K562 (cell line): ENCODE data around the gene CHST8. TPM values are rescaled to one million over a fixed set of nuclear protein-coding genes. Genes with fewer than 3 reads are reported as not detected.

Experiments
- FOSL1 ChIP-seq: fragments of 200-800 bp; sonication (Bioruptor generic); conservative IDR thresholded peaks from 2 replicates; pipeline ENCODE4 v1.6.1; 2016; ENCODE audit warnings: missing genetic modification characterization, missing compliant biosample characterization
- MTA3 ChIP-seq: fragments of 450-650 bp; formaldehyde crosslinking; IDR thresholded peaks from 2 replicates; pipeline ENCODE4 v1.6.1; 2017; ENCODE audit warnings: mild to moderate bottlenecking, borderline replicate concordance
- ZFPM2 ChIP-seq: fragments of 250-450 bp; sonication (Bioruptor Pico); IDR thresholded peaks from 2 replicates; pipeline ENCODE4 v1.5.1; 2022; ENCODE audit warnings: mild to moderate bottlenecking
- ZNF384 ChIP-seq: IDR thresholded peaks from 2 replicates; pipeline ENCODE4 v1.6.1; 2012; ENCODE audit warnings: low read depth, low read length, improper control_type of control experiment
- ZNF668 ChIP-seq: fragments of 250-450 bp; sonication (Bioruptor Pico); IDR thresholded peaks from 2 replicates; pipeline ENCODE4 v1.8.0; 2022; ENCODE audit warnings: mild to moderate bottlenecking, inconsistent platforms
- polyA plus RNA-seq, 8 experiments: library from polyadenylated mRNA; depleted of rRNA in 4 of 8; stranded (reverse) in 5 of 8; unstranded in 3 of 8; fragments of >200 nt; fragmentation: Nextera tagmentation in 2 of 8; fragmentation: Illumina TruSeq in 1 of 8; extraction: Ambion mirVana in 2 of 8; extraction: Trizol in 1 of 8; gene quantifications; 2 replicates each; pipeline versions ENCODE4 v1.2.1 to v1.2.3, GENCODE V29; 2011 to 2014; ENCODE audit warnings: inconsistent platforms in 1 of 8, missing spikeins in 1 of 8
- total RNA-seq, 7 experiments: library from RNA; depleted of rRNA in 6 of 7; stranded (reverse); fragments of >200 nt in 6 of 7; fragmentation: Illumina TruSeq in 2 of 7; extraction: Trizol in 2 of 7; gene quantifications; 2 replicates each; pipeline versions ENCODE4 v1.2.1 to v1.2.3, GENCODE V29; 2011 to 2021; ENCODE audit warnings: low replicate concordance in 1 of 7
- TF ChIP-seq, protein P1 (sequence below), 2 experiments: fragments of 450-650 bp in 1 of 2; sonication (generic) in 1 of 2; formaldehyde crosslinking in 1 of 2; IDR thresholded peaks; 2 replicates each; pipeline versions ENCODE4 v1.7.1 to v1.9.0; 2016 to 2022; ENCODE audit warnings: inconsistent platforms in 1 of 2, mild to moderate bottlenecking in 1 of 2, missing genetic modification reagents in 1 of 2
- TF ChIP-seq, protein P2 (sequence below): fragments of 250-450 bp; sonication (Bioruptor Pico); IDR thresholded peaks from 2 replicates; pipeline ENCODE4 v1.5.0; 2021
- TF ChIP-seq, protein P3 (sequence below): sonication (generic); formaldehyde crosslinking; IDR thresholded peaks from 2 replicates; pipeline ENCODE4 v1.5.0; 2020; ENCODE audit warnings: missing genetic modification reagents
- TF ChIP-seq, protein P4 (sequence below): IDR thresholded peaks from 3 replicates; pipeline ENCODE4 v1.6.1; 2011; ENCODE audit warnings: borderline replicate concordance, mild to moderate bottlenecking, moderate library complexity; ENCODE audit not compliant: insufficient read length; ENCODE audit errors: extremely low read depth

The CHST8 gene
- total and polyA plus RNA-seq, 9 of the 15 experiments (the other 6 are each of a cell fraction or from before 2014, with no cell fraction given) = 0.11 TPM; not detected in 8

DNA sequence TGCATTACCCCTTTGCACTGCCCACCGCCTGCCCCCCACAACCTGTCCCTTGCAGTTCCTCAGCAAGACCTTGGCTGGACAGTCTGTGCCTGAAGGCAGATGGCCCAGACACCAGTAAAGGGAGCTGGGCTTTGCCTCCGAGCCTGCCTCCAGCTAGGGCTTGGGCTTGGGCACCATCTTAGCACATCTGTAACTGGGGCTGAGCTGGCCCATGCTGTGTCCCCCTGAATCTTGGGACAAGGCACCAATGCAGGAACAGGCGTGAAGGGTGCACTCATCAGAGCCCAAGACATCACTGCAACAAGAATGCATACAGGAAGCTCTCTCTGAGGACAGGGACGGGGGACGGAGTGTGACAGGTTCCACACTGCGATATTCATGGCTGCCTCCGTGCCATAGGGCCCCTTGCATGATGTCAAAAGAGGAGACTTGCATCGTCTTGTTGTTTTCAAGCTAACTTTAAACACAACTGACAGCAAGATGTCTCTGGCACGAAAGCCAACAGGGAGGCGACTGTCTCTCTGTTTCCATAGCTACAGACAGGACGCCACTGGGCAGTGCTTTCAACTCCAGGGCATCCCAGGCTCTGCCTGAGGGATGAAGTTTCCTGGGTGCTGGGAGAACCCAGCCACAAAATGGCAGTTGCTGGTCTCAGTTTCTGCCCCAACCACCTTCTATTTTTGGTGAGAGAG lies 8.7 kb upstream of the CHST8 start (continued):
- TF ChIP-seq, protein P1, sequence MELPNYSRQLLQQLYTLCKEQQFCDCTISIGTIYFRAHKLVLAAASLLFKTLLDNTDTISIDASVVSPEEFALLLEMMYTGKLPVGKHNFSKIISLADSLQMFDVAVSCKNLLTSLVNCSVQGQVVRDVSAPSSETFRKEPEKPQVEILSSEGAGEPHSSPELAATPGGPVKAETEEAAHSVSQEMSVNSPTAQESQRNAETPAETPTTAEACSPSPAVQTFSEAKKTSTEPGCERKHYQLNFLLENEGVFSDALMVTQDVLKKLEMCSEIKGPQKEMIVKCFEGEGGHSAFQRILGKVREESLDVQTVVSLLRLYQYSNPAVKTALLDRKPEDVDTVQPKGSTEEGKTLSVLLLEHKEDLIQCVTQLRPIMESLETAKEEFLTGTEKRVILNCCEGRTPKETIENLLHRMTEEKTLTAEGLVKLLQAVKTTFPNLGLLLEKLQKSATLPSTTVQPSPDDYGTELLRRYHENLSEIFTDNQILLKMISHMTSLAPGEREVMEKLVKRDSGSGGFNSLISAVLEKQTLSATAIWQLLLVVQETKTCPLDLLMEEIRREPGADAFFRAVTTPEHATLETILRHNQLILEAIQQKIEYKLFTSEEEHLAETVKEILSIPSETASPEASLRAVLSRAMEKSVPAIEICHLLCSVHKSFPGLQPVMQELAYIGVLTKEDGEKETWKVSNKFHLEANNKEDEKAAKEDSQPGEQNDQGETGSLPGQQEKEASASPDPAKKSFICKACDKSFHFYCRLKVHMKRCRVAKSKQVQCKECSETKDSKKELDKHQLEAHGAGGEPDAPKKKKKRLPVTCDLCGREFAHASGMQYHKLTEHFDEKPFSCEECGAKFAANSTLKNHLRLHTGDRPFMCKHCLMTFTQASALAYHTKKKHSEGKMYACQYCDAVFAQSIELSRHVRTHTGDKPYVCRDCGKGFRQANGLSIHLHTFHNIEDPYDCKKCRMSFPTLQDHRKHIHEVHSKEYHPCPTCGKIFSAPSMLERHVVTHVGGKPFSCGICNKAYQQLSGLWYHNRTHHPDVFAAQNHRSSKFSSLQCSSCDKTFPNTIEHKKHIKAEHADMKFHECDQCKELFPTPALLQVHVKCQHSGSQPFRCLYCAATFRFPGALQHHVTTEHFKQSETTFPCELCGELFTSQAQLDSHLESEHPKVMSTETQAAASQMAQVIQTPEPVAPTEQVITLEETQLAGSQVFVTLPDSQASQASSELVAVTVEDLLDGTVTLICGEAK (IDR thresholded peaks at IDR 0.05) = no peak
- TF ChIP-seq, protein P1 (CRISPR knock-in tag; IDR thresholded peaks at IDR 0.05) = no peak
- no peak for TF ChIP-seq ZNF384
- TF ChIP-seq, protein P2, sequence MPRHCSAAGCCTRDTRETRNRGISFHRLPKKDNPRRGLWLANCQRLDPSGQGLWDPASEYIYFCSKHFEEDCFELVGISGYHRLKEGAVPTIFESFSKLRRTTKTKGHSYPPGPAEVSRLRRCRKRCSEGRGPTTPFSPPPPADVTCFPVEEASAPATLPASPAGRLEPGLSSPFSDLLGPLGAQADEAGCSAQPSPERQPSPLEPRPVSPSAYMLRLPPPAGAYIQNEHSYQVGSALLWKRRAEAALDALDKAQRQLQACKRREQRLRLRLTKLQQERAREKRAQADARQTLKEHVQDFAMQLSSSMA (CRISPR knock-in tag) = no peak
- no peak for TF ChIP-seq MTA3
- TF ChIP-seq FOSL1 (tag) = no peak
- TF ChIP-seq, protein P3, sequence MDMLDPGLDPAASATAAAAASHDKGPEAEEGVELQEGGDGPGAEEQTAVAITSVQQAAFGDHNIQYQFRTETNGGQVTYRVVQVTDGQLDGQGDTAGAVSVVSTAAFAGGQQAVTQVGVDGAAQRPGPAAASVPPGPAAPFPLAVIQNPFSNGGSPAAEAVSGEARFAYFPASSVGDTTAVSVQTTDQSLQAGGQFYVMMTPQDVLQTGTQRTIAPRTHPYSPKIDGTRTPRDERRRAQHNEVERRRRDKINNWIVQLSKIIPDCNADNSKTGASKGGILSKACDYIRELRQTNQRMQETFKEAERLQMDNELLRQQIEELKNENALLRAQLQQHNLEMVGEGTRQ = no peak
- TF ChIP-seq, protein P4, sequence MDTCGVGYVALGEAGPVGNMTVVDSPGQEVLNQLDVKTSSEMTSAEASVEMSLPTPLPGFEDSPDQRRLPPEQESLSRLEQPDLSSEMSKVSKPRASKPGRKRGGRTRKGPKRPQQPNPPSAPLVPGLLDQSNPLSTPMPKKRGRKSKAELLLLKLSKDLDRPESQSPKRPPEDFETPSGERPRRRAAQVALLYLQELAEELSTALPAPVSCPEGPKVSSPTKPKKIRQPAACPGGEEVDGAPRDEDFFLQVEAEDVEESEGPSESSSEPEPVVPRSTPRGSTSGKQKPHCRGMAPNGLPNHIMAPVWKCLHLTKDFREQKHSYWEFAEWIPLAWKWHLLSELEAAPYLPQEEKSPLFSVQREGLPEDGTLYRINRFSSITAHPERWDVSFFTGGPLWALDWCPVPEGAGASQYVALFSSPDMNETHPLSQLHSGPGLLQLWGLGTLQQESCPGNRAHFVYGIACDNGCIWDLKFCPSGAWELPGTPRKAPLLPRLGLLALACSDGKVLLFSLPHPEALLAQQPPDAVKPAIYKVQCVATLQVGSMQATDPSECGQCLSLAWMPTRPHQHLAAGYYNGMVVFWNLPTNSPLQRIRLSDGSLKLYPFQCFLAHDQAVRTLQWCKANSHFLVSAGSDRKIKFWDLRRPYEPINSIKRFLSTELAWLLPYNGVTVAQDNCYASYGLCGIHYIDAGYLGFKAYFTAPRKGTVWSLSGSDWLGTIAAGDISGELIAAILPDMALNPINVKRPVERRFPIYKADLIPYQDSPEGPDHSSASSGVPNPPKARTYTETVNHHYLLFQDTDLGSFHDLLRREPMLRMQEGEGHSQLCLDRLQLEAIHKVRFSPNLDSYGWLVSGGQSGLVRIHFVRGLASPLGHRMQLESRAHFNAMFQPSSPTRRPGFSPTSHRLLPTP = no peak
- TF ChIP-seq ZFPM2 (CRISPR knock-in tag) = no peak
- TF ChIP-seq ZNF668 (CRISPR knock-in tag) = no peak
